GM23248 (cell line): ENCODE data around the gene UQCRQ. TPM values are rescaled to one million over a fixed set of nuclear protein-coding genes. Genes with fewer than 3 reads are reported as not detected.

Experiments used
- DNase-seq: peaks from one replicate; pipeline ENCODE4 v3.0.0-alpha.2; 2015
- H2AFZ ChIP-seq: fragments of 200-600 bp; sonication (generic); 2 replicates; pipeline ENCODE4 v1.6.1; 2016; ENCODE audit warnings: antibody characterized with exemption
- H3F3A ChIP-seq: fragments of 200-600 bp; sonication (generic); 2 replicates; pipeline ENCODE4 v1.6.1; 2016; ENCODE audit warnings: mild to moderate bottlenecking, antibody characterized with exemption, mixed run types; ENCODE audit not compliant: insufficient read depth
- H3K27ac ChIP-seq: fragments of 200-600 bp; sonication (generic); 2 replicates; pipeline ENCODE4 v1.5.1; 2016; ENCODE audit warnings: mild to moderate bottlenecking
- H3K27me3 ChIP-seq: fragments of 200-600 bp; sonication (generic); replicated peaks from 2 replicates; pipeline ENCODE4 v1.6.1; 2016; ENCODE audit warnings: mild to moderate bottlenecking; ENCODE audit not compliant: insufficient read depth
- H3K36me3 ChIP-seq: fragments of 200-600 bp; sonication (generic); 2 replicates; pipeline ENCODE4 v1.6.1; 2016; ENCODE audit warnings: low read depth, mild to moderate bottlenecking
- H3K4me1 ChIP-seq: fragments of 200-600 bp; sonication (generic); 2 replicates; pipeline ENCODE4 v1.6.1; 2016; ENCODE audit warnings: mild to moderate bottlenecking; ENCODE audit not compliant: insufficient read depth
- H3K4me2 ChIP-seq: fragments of 200-600 bp; sonication (generic); one replicate; pipeline ENCODE4 v1.6.1; 2016; ENCODE audit warnings: mild to moderate bottlenecking; ENCODE audit not compliant: unreplicated experiment
- H3K4me3 ChIP-seq: fragments of 200-600 bp; sonication (generic); 2 replicates; pipeline ENCODE4 v1.5.1; 2016; ENCODE audit warnings: mild to moderate bottlenecking
- H3K79me2 ChIP-seq: fragments of 200-600 bp; sonication (generic); 2 replicates; pipeline ENCODE4 v1.6.1; 2016; ENCODE audit warnings: mild to moderate bottlenecking; ENCODE audit not compliant: insufficient read depth
- H3K9ac ChIP-seq: fragments of 200-600 bp; sonication (generic); 2 replicates; pipeline ENCODE4 v1.6.1; 2016; ENCODE audit warnings: mild to moderate bottlenecking
- H3K9me2 ChIP-seq: fragments of 200-600 bp; sonication (generic); 2 replicates; pipeline ENCODE4 v1.6.1; 2016; ENCODE audit warnings: mixed run types, mild to moderate bottlenecking, moderate library complexity; ENCODE audit not compliant: insufficient read depth
- H3K9me3 ChIP-seq: fragments of 200-600 bp; sonication (generic); one replicate; pipeline ENCODE4 v1.6.1; 2017; ENCODE audit warnings: low read depth
- H4K20me1 ChIP-seq: fragments of 200-600 bp; sonication (generic); 2 replicates; pipeline ENCODE4 v1.6.0; 2016; ENCODE audit not compliant: insufficient read depth
- EZH2 ChIP-seq: fragments of 200-600 bp; sonication (generic); IDR thresholded peaks from 2 replicates; pipeline ENCODE4 v1.6.1; 2018; ENCODE audit warnings: antibody characterized with exemption, mild to moderate bottlenecking; ENCODE audit not compliant: insufficient read depth, poor library complexity, severe bottlenecking
- EZH2phosphoT487 ChIP-seq: fragments of 200-600 bp; sonication (generic); IDR thresholded peaks from 2 replicates; pipeline ENCODE4 v1.6.1; 2018; ENCODE audit warnings: antibody characterized with exemption, moderate library complexity, mild to moderate bottlenecking, low read depth; ENCODE audit not compliant: insufficient read depth
- WGBS, 2 experiments: methylation state at CpG; one replicate each; pipeline ENCODE4 v1.1.6; 2015 to 2017; ENCODE audit warnings: low lambda C conversion rate in 2 of 2, low coverage in 1 of 2; ENCODE audit errors: missing lambda C conversion rate in 2 of 2; 5-methylcytosine and 5-hydroxymethylcytosine counted together
- in situ Hi-C: fragments of 300-500 bp; cut with MboI; formaldehyde crosslinking; loops from 2 replicates; pipeline ENCODE4 v1.15.0; 2020
- polyA plus RNA-seq: library from polyadenylated mRNA; unstranded; fragments of >200 nt; fragmentation: Nextera tagmentation; extraction: Ambion mirVana; gene quantifications from 2 replicates; pipeline ENCODE4 v1.2.1, GENCODE V29; 2016
- total RNA-seq: library from RNA; depleted of rRNA; stranded (reverse); fragments of >200 nt; shearing (Covaris generic); gene quantifications from 2 replicates; pipeline ENCODE4 v1.2.3, GENCODE V29; 2014

Gene UQCRQ
- total and polyA plus RNA-seq, 2 experiments from 2014 or later, result 138 to 1,006 TPM

GRCh38 chr5:132827943-132828673 is 38.3 kb upstream of the UQCRQ start:
- H3K27ac ChIP-seq, result no peak overlapping the region
- no peak for DNase-seq
- no peaks in the 10 kb centered on the region for H3F3A ChIP-seq
- TF ChIP-seq EZH2, result no peak
- no peak for TF ChIP-seq EZH2phosphoT487
- H3K36me3 ChIP-seq, result no peaks in the 10 kb centered on the region
- no peaks in the 10 kb centered on the region for H3K27me3 ChIP-seq
- H3K4me1 ChIP-seq, result peaks cover 4% of the 10 kb centered on the region; the same call in 1 of the 2 replicates
- no peak overlapping the region for H3K4me3 ChIP-seq
- no peak overlapping the region for H2AFZ ChIP-seq
- in situ Hi-C loops, result no loop called here
- peaks cover 11% of the 10 kb centered on the region; the same call in 1 of the 2 replicates for H3K79me2 ChIP-seq
- no peaks in the 10 kb centered on the region for H3K9me3 ChIP-seq
- H3K4me2 ChIP-seq, result no peak overlapping the region
- no peaks in the 10 kb centered on the region for H4K20me1 ChIP-seq
- no peak overlapping the region for H3K9ac ChIP-seq
- H3K9me2 ChIP-seq, result no peaks in the 10 kb centered on the region
- 64 to 77% methylated on average over 4 of the region's 4 CpGs for WGBS, 2 experiments

GRCh38 chr5:132828846-132829494 is 37.5 kb upstream of the UQCRQ start:
- Histone ChIP-seq H3K4me3 (0 out of 2 replicates have a peak overlapping the region, but pooled peaks have one; percentile 76), H3K9me3 (no peaks in the 10 kb centered on the region), H2AFZ (no peak overlapping the region), H3K9me2 (no peaks in the 10 kb centered on the region), H3K36me3 (no peaks in the 10 kb centered on the region), H3K79me2 (peaks cover 11% of the 10 kb centered on the region; the same call in 1 of the 2 replicates), H3K27me3 (no peaks in the 10 kb centered on the region), H4K20me1 (no peaks in the 10 kb centered on the region), H3K4me1 (peaks cover 4% of the 10 kb centered on the region; the same call in 1 of the 2 replicates), H3F3A (no peaks in the 10 kb centered on the region), H3K4me2 (peak overlapping the region; percentile 86), H3K27ac (no peak overlapping the region), H3K9ac (0 out of 2 replicates have a peak overlapping the region, but pooled peaks have one; percentile 82)
- DNase-seq, result no peak
- TF ChIP-seq EZH2, result no peak
- no peak for TF ChIP-seq EZH2phosphoT487
- in situ Hi-C loops, result no loop called here
- 82 to 85% methylated on average over 4 of the region's 4 CpGs for WGBS, 2 experiments

DNA sequence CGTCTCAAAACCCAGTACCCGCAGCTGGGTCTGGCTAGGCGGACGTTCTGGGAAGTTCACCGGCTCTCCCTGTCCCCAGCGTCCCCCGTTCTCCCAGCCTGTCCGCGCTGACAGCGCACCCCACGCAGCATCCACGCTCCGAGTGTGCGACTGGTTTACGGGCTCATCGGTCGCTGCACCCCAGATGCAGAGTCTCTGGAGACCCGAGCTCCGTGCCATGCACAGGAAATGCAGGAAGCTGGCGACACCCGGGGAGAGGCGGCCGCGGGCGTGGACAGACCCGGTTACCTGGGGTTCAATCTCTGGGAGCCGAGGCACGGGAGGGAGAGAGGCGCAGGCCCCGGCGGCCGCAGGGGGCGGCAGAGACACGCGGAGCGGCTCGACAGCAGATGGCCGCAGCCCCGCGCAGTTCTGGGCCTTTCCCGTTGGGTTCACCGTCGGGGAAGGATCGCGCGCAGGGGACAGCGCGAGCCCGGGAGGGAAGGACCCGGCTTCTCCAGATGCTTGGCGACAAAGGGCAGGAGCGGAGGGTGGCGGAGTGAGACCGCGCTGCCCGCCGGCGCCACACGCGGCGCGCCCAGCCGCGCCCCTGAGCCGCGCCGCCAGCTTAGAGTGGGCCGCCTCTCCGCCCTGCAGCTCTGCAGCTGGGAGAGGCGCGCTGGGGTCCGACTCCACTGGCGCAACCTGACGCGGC is 36.6 kb upstream of the UQCRQ start:
- Histone ChIP-seq H3K36me3 (no peaks in the 10 kb centered on the region), H3K79me2 (peaks cover 11% of the 10 kb centered on the region; the same call in 1 of the 2 replicates), H3K9me2 (no peaks in the 10 kb centered on the region), H3K9ac (peak overlapping the region; percentile 82), H3K4me2 (peak overlapping the region; percentile 86), H4K20me1 (no peaks in the 10 kb centered on the region), H3K9me3 (no peaks in the 10 kb centered on the region), H2AFZ (peak overlapping the region; percentile 87), H3K27ac (peak overlapping the region; percentile 11; the same call in 1 of the 2 replicates), H3K27me3 (no peaks in the 10 kb centered on the region), H3F3A (no peaks in the 10 kb centered on the region), H3K4me1 (peaks cover 4% of the 10 kb centered on the region; the same call in 1 of the 2 replicates), H3K4me3 (peak overlapping the region; percentile 76)
- WGBS, 2 experiments, result 3 to 4% methylated on average over 57 to 63 of the region's 75 CpGs
- peak; percentile 90 for DNase-seq
- TF ChIP-seq EZH2, result no peak
- no peak for TF ChIP-seq EZH2phosphoT487
- in situ Hi-C loops, result no loop called here

- DNase-seq, result peak; percentile 85
- peak within 1 kb of the TSS; percentile 86 for H3K4me2 ChIP-seq
- no peaks in the 10 kb centered on the region for H3K36me3 ChIP-seq
- peaks cover 4% of the 10 kb centered on the region; the same call in 1 of the 2 replicates for H3K4me1 ChIP-seq
- H3K79me2 ChIP-seq, result peaks cover 11% of the 10 kb centered on the region; the same call in 1 of the 2 replicates
- H3F3A ChIP-seq, result no peaks in the 10 kb centered on the region
- no peaks in the 10 kb centered on the region for H3K9me3 ChIP-seq
- H3K9ac ChIP-seq, result peak within 1 kb of the TSS; percentile 82
- H4K20me1 ChIP-seq, result no peaks in the 10 kb centered on the region
- H3K9me2 ChIP-seq, result no peaks in the 10 kb centered on the region
- no peaks in the 10 kb centered on the region for H3K27me3 ChIP-seq
- in situ Hi-C loops, result no loop called here
- TF ChIP-seq EZH2phosphoT487, result no peak
- TF ChIP-seq EZH2, result no peak
- peak within 1 kb of the TSS; percentile 11; the same call in 1 of the 2 replicates for H3K27ac ChIP-seq
- peak within 1 kb of the TSS; percentile 87 for H2AFZ ChIP-seq
- H3K4me3 ChIP-seq, result peak within 1 kb of the TSS; percentile 76
- 17 to 18% methylated on average over 13 to 21 of the region's 78 CpGs for WGBS, 2 experiments
These were observed 35.9 kb upstream of the UQCRQ start, which contains the start of gene SHROOM1 for GRCh38 chr5:132830436-132831094. TSS of gene SHROOM1 (minus strand) at chr5:132830647. CDS start at chr5:132826140, 4,507 bp downstream.
